Mucosa of descending colon (tissue), 3 donors: ENCODE results near the gene SPATS2L. TPM values are rescaled to one million over a fixed set of nuclear protein-coding genes. Genes with fewer than 3 reads are reported as not detected.

Experiments used
- ATAC-seq: fragments of 200-7000 bp; cut with Tn5 transposase; one replicate; pipeline ENCODE4 v1.9.1; 2020; ENCODE audit warnings: mild to moderate bottlenecking, moderate library complexity
- DNase-seq, 3 donors: peaks; one replicate each; pipeline ENCODE4 v3.0.0-alpha.2; 2020
- H3K36me3 ChIP-seq: fragments of 200-600 bp; one replicate; pipeline ENCODE4 v1.8.0; 2021; ENCODE audit warnings: low read depth, mild to moderate bottlenecking
- H3K4me1 ChIP-seq: fragments of 200-600 bp; one replicate; pipeline ENCODE4 v1.8.0; 2021; ENCODE audit warnings: low read depth, mild to moderate bottlenecking
- H3K4me3 ChIP-seq: fragments of 200-600 bp; one replicate; pipeline ENCODE4 v1.8.0; 2021; ENCODE audit warnings: mild to moderate bottlenecking
- H3K9me3 ChIP-seq: fragments of 200-600 bp; one replicate; pipeline ENCODE4 v1.8.0; 2021; ENCODE audit warnings: mild to moderate bottlenecking
- intact Hi-C, 2 donors: fragments of 100-400 bp; cut with DNase I in 1 of 2; cut with micrococcal nuclease in 1 of 2; formaldehyde crosslinking; loops; one replicate each; pipeline versions ENCODE4 v1.11.0 to v1.11.1; 2022; cut with DNase I, micrococcal nuclease
- total RNA-seq, 3 donors: library from RNA; stranded (reverse); fragmentation: NEBNext Ultra II Directional in 2 of 3; extraction: Animal tissue kit (Norgen Biotek cat#: 25700) in 2 of 3; gene quantifications; one replicate each; pipeline versions ENCODE4 v1.2.1 to v1.2.4, GENCODE V29; 2021 to 2023
- TF ChIP-seq, protein P1 (sequence below): fragments of 200-600 bp; IDR thresholded peaks from one replicate; pipeline ENCODE4 v1.8.0; 2022; ENCODE audit warnings: antibody characterized with exemption, mild to moderate bottlenecking
- donor health status: DM: no; HTN: no; CAD: no; lungs with moderate emphysema.
- donor health status: DM: no; HTN: no; CAD: no.
- donor health status: DM: no; HTN: yes; CAD: no.

The SPATS2L gene
- total RNA-seq, 3 donors from 2014 or later, result 160 to 238 (median 232) TPM

DNA sequence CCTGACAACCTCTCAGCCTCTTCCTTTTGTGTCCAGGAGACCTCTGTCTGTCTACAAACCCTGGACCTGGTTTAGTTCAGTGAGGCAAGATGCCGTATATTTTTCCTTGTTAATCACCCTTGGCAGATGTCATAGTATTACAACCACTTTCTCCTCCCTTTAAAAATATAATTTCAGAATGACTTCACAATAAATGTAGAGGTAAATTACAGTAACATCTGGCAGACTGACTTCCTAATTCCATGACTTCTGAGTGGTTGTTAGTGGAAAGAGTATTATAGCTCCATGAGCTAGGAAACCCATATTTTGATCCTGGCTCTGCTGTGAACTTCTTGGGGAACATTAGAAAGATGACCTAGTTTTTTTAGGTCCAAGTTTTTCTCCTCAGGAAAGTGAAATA is 39.5 kb downstream of the SPATS2L start:
- DNase-seq (no peak), ATAC-seq (peak; percentile 61)
- H3K9me3 ChIP-seq, result no peaks in the 10 kb centered on the region
- no peak overlapping the region for H3K4me3 ChIP-seq
- TF ChIP-seq, protein P1, sequence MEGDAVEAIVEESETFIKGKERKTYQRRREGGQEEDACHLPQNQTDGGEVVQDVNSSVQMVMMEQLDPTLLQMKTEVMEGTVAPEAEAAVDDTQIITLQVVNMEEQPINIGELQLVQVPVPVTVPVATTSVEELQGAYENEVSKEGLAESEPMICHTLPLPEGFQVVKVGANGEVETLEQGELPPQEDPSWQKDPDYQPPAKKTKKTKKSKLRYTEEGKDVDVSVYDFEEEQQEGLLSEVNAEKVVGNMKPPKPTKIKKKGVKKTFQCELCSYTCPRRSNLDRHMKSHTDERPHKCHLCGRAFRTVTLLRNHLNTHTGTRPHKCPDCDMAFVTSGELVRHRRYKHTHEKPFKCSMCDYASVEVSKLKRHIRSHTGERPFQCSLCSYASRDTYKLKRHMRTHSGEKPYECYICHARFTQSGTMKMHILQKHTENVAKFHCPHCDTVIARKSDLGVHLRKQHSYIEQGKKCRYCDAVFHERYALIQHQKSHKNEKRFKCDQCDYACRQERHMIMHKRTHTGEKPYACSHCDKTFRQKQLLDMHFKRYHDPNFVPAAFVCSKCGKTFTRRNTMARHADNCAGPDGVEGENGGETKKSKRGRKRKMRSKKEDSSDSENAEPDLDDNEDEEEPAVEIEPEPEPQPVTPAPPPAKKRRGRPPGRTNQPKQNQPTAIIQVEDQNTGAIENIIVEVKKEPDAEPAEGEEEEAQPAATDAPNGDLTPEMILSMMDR, result no peak
- no peaks in the 10 kb centered on the region for H3K36me3 ChIP-seq
- H3K4me1 ChIP-seq, result peaks cover 7% of the 10 kb centered on the region
- intact Hi-C loops, result no loop called here

DNA sequence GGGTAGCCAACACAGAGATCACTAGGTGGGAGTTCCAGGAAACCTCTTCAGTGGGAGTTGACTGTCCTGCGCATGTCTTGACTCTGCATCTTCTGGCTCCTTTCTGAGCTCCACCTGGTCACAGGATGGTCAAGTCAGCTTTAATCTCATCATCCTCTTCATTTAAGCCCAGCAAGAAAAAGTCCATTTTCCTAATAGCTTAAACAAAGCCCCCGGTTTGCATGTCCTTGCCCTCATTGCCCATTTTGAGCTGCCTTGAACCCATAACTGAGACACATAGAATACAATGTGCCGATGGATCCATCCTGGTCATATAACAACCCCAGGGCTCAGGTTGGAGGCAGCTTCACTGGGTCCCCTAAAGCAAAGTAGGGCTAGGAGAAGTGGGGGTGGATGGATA is 40.8 kb downstream of the SPATS2L start:
- Histone ChIP-seq H3K4me3 (no peak overlapping the region), H3K36me3 (no peaks in the 10 kb centered on the region), H3K9me3 (no peaks in the 10 kb centered on the region), H3K4me1 (peaks cover 11% of the 10 kb centered on the region)
- intact Hi-C loops, result no loop called here
- TF ChIP-seq, protein P1, result no peak
- ATAC-seq (no peak), DNase-seq (no peak)

DNA sequence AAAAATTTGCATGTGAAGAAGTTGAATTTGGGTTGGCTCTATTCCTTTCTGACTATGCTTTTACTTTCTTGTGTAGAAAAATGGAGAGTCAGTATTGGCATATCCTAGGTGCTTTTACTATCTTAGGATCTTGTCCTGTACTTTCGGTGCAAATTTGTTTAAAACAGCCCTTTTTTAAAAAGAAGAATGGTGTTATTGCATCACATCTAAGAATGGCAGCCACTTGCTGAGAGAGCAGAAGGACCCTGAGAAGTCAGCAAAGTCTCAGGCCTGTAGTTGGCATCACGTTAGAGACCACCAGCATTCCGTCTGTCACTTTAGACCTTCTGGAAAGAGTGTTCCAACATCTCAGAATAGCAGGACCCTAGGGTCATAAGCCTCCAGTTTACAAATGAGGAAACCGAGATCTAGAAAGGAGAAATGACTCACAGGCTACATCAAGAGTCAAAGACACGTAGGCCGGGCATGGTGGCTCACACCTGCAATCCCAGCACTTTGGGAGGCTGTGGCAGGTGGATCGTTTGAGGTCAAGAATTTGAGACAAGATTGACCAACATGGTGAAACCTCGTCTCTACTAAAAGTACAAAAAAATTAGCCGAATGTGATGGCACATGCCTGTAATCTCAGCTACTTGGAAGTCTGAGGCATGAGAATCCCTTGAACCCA is 42.5 kb downstream of the SPATS2L start:
- H3K9me3 ChIP-seq, result no peaks in the 10 kb centered on the region
- no peaks in the 10 kb centered on the region for H3K36me3 ChIP-seq
- DNase-seq, result no peak
- H3K4me1 ChIP-seq, result peaks cover 11% of the 10 kb centered on the region
- no peak overlapping the region for H3K4me3 ChIP-seq
- intact Hi-C loops, result no loop called here
- ATAC-seq, result no peak
- TF ChIP-seq, protein P1, result no peak

DNA sequence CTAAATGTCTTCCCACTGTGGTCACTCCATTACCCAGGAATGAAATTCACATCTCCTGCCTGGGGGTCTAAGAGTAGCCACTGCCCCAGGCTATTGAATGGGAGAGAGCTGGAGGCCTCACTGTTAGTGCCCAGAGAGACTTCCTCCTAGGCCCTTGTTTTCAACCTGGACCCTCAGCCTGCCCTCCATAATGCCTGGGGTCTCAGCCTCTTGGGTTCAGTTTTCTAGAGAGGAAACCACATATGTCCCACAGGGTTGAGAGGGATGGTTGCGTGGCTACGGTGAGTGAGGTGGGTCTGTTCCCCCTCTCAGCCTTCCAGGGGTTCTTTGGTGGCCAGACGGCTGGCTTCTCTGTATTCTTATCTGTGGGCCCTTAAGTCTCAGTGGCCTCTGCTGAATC is 43.4 kb downstream of the SPATS2L start:
- intact Hi-C loops, result no loop called here
- DNase-seq (no peak), ATAC-seq (no peak)
- Histone ChIP-seq H3K9me3 (no peaks in the 10 kb centered on the region), H3K4me3 (no peak overlapping the region), H3K4me1 (peaks cover 11% of the 10 kb centered on the region), H3K36me3 (no peaks in the 10 kb centered on the region)
- TF ChIP-seq, protein P1, result no peak

DNA sequence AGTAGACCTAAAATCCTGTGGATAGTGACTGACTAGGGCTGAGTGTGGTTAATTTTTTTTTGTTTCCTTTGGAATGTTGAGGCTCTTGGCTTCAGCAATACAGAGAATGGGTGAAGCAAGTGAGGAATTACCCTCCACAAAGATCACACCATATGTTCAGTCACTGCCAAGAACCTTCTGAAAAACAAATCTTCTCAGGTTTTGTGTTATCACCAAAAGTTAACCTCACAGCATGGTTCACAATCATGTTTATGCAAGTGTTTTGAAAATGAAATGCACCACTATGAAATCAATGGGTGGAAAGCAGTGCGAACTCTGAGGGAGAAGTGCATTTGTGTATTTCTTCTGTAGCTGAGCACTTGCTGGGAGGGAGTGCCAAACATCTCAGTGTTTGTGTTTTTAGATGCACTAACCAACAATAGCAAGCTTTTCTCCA is 44.4 kb downstream of the SPATS2L start:
- Histone ChIP-seq H3K9me3 (no peaks in the 10 kb centered on the region), H3K4me3 (no peak overlapping the region), H3K4me1 (peaks cover 4% of the 10 kb centered on the region), H3K36me3 (no peaks in the 10 kb centered on the region)
- intact Hi-C loops, result no loop called here
- ATAC-seq (no peak), DNase-seq (no peak)
- TF ChIP-seq, protein P1, result no peak

DNA sequence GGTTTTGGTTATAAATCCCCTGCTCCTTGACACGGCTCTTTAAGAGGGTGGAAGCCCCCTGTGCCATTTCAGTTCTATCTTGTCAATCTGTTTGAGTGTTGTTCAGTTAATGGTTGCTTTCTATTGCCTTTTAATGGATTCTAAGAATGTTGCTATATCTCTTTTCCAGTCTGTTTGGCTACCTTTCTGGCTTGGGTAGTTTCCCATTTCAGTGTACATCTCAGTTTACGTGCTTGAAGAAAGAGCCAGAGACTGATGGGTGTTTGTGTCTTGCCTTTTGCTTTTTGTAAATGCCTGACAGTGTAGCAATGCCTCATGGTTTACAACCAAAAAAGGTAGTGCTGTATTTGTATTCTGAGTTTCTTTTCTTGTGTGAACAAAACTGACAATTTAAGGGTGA is 45.3 kb downstream of the SPATS2L start:
- DNase-seq (no peak), ATAC-seq (no peak)
- intact Hi-C loops, result no loop called here
- Histone ChIP-seq H3K4me1 (peaks cover 4% of the 10 kb centered on the region), H3K4me3 (no peak overlapping the region), H3K36me3 (no peaks in the 10 kb centered on the region), H3K9me3 (no peaks in the 10 kb centered on the region)
- TF ChIP-seq, protein P1, result no peak
